ENCODE results near the gene HEXA. TPM values are rescaled to one million over a fixed set of nuclear protein-coding genes. Genes with fewer than 3 reads are reported as not detected.

Gene HEXA
- total RNA-seq, 1 donor from 2014 or later = 96.1 TPM

DNA sequence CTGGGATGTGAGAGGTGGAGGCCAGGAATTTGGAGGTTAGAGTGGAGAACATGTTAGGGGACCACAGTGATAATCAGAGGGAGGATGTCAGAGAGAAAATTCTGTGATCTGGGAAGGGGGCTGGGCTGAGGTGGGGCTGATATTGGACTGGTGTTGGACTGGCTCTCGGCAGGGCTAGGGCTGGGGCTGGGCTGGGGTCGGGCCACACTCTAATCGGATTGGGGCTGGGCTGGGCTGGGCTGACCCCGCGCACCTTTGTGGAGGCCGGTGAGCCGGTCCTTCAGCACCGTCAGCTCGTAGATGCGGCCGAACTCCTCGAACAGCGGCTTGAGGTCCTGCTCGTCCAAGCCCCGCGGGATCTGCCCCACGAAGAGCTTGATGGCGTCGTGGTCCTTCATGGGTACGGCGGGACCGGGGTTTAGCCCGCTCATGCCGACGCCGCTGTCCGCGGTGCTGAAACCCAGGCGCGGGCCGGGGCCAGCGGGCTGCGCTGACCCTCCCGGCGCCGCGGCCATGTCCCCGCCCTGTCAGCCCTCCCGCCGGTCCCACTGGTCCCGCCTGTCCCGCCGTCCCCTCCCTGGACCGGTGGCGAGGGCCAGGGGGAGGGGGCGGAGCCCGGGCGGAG lies 56.3 kb downstream of the HEXA start:
- DNase-seq (ENCODE audit: low spot score) = peak; percentile 60

DNA sequence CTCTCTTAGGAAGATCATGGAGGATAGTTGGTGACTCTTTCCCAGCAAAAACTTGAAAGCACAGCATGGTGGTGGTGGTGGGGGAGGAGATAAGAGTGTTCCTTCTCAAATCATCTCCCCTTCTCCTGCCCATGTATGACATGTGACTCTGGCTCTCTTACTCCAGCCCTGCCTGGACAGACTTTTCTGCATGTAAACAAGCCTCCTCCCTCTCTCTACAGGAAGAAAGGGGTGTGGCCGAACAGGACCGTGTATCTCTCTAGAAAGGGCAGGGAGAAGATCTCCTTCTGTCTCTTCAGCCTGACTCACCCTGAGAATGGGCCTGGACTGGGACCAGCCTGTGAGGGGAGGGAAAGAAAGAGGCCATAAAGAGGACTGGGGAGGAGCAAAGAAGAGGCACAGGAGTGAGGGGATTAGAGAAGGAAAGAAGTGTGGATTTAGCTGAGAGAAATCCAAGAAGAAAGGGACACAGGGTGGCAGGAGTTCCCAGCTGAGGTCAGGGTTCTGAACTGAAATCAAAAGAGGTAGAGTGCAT lies 57.3 kb downstream of the HEXA start:
- no peak for DNase-seq (ENCODE audit: low spot score)

DNA sequence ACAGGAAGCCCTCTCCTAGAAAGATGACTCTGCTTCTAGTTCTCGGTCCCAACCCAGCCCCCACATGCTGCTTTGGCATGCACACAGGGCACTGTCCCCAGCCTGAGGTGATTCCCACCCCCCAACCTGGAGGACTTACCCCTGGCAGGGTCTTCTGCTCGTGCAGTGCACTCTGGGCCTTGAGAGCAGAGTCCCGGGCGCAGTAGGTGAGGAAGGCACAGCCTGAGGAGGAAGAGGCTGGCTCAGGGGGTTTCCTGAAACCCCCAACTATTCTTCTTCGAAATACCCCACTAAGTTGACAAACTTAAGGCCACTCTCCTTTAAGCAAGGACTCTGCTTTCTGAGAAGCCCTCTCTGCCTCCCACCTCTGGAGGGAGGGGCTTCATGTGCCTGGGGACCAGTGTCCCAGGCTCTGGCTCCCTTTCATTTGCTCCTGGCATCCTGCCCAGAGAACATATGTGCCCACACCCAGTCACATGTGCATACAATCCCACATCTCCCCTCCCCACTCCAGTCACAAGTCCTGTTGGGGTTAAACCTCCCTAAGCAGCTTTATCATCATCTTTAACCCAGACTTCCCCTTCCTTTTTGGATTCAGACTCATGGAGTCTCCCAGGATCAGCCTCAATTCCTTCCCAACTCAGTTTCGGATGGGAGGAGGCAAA lies 60.0 kb downstream of the HEXA start:
- no peak for DNase-seq (ENCODE audit: low spot score)

DNA sequence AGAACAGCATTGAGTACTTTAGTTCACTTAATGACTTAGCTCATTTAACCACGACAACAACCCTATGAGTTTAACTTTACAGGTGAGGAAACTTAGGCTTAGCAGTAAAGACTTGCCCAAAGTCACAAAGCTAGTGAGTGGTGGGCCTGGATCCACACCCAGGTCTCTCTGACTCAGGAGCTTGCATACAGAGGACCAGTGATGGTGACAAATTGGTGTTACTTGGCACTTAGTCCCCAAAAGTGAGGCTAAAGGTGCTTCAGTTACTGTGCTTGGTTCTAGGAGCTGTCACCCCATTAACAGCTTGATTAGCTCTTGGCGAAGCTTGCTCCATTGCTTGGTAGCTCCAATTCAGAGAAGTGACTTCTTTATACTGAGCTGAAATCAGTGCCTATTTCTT lies 61.9 kb downstream of the HEXA start:
- no peak for DNase-seq (ENCODE audit: low spot score)

DNA sequence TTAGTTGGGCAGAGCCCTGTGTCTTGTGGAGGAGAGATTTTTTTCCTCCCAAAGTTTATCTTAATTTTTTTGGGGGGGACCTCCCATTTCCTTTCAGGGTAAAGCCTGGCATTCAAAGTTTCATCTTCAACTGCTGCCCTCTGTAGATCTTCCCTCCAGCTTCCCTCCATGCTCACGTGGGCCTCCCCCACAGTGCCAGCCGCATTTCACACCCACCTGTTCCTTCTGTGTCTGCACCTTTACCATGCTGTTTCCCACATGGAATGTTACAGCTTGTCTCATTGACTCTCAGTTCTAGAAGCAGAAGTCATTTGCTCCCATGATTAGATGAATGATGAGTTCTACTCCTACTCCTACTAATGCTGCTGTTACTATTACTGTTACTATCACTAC lies 62.4 kb downstream of the HEXA start:
- no peak for DNase-seq (ENCODE audit: low spot score)

DNA sequence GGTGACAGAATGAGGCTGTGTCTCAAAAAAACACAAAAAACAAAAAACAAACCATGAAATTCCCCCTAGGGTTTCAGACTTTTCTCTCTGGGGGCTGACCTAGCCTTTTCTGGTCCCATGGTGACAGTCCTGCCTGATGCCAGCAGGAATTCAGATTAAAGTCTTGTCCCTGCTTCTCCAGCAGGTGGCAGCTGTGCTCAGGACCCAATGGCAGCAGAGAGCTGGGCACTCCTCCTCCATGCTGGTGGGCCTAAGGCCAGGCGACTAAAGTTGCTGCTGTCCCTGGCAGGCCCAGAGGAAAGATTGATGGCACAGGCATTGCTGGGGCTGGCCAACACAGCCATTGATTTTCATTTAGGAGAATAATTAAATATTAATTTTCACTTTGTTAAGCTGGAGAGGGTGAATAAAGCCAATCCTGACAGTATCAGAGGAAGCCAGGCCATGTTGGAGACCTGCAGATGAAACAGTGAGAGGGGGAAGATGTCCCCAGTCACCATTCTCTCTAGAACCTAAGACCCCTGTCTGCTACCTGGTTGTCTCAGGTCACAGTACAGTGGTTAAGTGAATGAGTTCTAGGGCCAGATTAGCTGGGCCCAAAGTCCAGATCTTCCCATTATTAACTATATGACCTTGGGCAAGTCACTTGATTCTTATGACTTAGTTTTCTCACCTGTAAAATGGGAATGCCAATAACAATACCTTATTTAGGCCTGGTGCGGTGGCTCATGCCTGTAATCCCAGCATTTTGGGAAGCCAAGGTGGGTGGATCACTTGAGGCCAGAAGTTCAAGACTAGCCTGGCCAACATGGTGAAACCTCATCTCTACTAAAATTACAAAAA lies 63.0 kb downstream of the HEXA start:
- peak; percentile 73 for DNase-seq (ENCODE audit: low spot score)

DNA sequence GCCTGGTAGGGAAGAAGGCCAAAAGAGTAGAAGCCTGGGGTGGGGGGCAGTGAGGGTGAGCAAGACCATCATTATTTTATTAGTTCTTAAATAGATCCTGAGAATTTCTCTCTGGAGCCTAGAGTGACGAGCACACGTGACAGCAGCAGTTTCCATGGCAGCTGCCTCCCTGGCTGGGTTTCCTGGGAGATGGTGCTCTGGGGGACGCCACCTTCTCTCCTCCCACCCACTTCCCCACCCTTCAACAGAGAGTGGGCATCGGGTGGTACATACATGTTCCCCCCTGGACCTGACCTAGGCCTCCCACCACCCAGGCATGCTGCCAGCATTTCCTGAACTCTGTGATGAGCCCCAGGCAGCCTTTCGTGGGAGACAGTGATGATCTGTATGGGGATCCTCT lies 68.8 kb downstream of the HEXA start:
- no peak for DNase-seq (ENCODE audit: low spot score)

DNA sequence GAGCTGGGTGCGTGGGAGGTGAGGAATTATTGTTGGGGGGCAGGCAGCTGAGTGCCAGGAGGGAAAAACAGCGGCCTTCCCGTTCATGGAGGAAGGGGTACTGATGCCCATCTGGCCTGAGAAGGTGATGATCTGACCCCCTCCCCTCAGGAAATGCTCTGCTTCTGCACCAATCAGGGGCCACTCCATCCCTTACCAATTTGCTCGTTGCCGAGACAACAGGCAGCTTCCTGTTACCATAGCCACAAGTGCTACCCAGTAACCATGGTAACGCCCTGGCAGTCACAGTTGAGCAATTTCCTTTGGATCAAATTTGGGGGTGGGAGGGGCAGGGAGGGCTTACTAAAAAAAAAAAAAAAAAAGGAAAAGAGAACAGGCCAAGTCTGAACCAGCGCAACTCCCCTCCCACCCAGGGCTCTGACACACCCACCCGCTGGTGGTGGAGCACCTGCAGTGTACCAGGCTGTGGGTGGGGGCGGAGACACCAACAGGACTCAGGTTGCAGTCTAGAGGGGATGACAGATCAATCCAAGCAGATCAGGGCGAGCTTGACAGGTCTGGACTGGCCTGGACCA lies 69.5 kb downstream of the HEXA start:
- no peak for DNase-seq (ENCODE audit: low spot score)

DNA sequence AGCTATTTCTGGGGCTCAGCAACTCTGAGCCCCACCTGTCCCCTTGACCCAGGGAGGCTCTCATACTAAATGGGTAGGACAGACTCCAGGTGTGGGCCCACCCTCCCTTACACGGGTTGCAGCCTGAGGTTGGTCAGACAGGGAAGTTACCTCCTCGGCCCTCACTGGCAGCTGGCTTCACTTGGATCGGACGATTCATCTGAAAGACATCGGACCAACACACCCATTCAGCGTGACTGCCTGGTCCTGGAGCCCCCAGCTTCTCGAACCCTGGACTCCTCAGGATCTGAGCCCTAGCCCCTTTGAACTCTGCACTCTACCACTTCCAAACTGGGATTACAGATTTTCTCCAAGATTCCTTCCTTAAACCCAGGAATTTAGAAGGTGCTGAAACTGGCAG lies 71.2 kb downstream of the HEXA start:
- no peak for DNase-seq (ENCODE audit: low spot score)

DNA sequence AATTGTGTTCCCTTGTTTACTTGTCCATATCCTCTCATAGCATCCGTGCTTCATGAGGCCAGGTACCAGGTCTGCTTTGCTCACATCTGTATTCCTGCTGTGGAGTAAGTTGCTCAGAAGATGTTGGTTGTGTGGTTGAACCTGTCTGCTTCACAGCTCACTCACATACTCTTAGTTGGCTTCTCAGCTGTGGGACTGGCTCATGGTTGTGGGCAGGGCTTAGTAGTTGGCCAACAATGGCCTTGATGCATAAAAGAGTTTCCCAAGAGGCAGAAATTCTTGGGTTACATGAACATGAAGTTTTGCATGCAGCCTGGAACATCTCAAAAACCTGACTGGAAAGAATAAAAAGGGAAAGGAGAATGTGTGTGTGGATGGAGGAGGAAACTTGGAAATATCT lies 72.9 kb downstream of the HEXA start:
- DNase-seq (ENCODE audit: low spot score) = no peak

Other genes starting within 250 kb of the HEXA start
- 0.55 TPM for gene GRAMD2A, start 178.2 kb downstream of the HEXA start, total RNA-seq
- 780 TPM for gene PKM, start 144.8 kb downstream of the HEXA start, total RNA-seq
- 71.3 TPM for gene PARP6, start 103.5 kb downstream of the HEXA start, total RNA-seq
- 2.1 TPM for gene CELF6, start 55.9 kb downstream of the HEXA start, total RNA-seq
- not detected for gene TMEM202, start 22.3 kb upstream of the HEXA start, total RNA-seq
- 157 TPM for gene ARIH1, start 98.3 kb upstream of the HEXA start, total RNA-seq

Data from mucosa of gallbladder (tissue), 1 donor.